HepG2 (cell line): ENCODE results near the gene PARVB.

Source experiments
- POLR2A ChIP-seq, 2 experiments: IDR thresholded peaks; 2 replicates each; pipeline ENCODE4 v1.6.1; 2011; ENCODE audit warnings: low read depth in 2 of 2, low read length in 2 of 2, mild to moderate bottlenecking in 1 of 2, moderate library complexity in 1 of 2; ENCODE audit not compliant: insufficient read depth in 1 of 2
- SMC3 ChIP-seq: IDR thresholded peaks from 2 replicates; pipeline ENCODE4 v1.6.1; 2011; ENCODE audit warnings: low read length, improper control_type of control experiment
- ZNF10 ChIP-seq: sonication (generic); formaldehyde crosslinking; IDR thresholded peaks from 2 replicates; pipeline ENCODE4 v1.4.0; 2020; ENCODE audit warnings: mild to moderate bottlenecking, low read depth, missing genetic modification reagents, borderline replicate concordance
- ZNF556 ChIP-seq: sonication (generic); formaldehyde crosslinking; IDR thresholded peaks from 2 replicates; pipeline ENCODE4 v1.4.0; 2020; ENCODE audit warnings: mild to moderate bottlenecking, missing genetic modification reagents, borderline replicate concordance

GRCh38 chr22:44030702-44031082, 6.6 kb downstream of the PARVB start:
- TF ChIP-seq ZNF10 (CRISPR knock-in tag) (no peak), ZNF556 (CRISPR knock-in tag) (no peak), SMC3 (no peak), POLR2A (IDR thresholded peaks at IDR 0.05; ENCODE audit: insufficient read depth in 1 of 2, low read depth in 2 of 2, low read length in 2 of 2) (no peak)
